ENCODE data around the gene A1CF.
"Not testable (repeated sequence)": the region's sequence is repeated elsewhere in the genome, so short reads cannot be mapped to it uniquely, and the experiment has no call there.

A1CF gene

DNA sequence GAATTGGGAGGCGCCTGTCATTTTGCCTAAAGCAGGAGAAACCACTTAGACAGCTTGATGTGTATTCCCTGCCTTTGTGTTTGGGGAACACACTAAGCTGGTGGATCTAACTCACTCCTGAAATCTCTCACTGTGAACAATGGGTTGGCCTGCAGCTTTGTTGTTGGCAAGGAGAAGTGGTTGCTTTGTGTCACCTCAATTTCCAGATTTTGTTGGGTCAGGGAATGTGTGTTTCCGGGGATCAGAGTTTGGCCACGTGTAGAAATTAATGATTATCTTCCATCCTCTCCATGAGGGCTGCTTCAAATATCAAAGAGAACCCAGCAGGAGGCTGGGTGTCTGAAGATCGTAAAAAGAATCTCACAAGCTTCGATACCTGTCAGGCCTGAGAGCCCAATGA, 27.8 kb downstream of the A1CF start:
- DNase-seq = no peak

DNA sequence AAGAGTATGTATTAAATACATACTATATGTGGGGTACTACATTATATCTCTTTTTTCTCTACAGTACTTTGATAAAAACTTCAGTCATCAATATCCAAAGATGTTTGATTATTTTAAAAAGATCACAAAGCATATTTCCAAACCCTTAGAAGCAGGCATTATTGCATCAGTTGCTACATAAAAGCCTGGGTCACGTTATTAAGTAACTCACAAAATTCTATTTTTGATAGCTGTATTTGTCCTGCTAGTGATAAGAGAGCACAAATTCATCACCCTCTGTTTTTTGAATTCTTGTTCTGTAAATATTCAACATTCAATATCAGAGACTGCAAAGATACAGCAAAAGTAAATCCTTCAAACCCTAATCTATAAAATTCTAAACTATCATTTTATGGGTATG, 30.0 kb downstream of the A1CF start:
- no peak for DNase-seq

GRCh38 chr10:50855015-50855414, 30.4 kb downstream of the A1CF start:
- no peak for DNase-seq

GRCh38 chr10:50853557-50853956, 31.9 kb downstream of the A1CF start:
- no peak for DNase-seq

DNA sequence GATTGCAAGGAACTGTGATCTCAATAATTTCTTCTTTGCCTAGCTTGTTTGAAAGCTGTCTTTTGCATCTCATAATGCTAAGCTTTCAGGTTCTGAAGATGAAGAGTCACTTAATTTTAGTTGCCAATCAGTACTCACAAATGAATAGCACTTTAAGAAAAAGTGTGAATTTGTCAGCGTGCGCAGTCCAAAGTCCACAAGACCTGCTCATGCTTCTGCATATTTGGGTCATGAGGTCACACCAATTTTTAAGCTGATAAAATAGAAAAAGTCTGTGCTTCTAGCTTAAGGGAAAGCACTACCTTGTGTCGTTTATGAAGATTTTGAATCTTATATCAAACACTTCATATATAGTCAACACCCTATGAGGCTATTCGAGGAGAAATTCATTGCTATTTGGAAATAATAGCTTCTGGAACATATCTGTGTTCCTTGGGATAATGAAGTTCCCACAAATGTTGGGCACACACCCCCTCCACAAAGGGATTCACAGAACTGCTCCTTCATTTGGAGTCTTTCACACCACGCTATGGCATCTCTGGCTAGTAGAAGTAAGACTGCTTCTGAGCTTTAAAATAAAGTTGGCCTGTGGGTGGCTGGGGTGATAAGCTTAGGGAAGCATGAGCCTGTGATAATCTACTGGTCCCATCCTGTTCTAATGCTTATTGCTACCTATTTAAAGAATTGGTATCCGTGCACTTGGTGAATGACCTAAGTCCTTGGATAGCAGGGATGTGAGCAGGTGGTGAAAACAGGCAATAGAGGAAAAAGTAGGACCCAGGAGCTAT, 33.3 kb downstream of the A1CF start:
- no peak for DNase-seq

- no peak for DNase-seq
Observed at GRCh38 chr10:50850578-50851230, 34.7 kb downstream of the A1CF start.

GRCh38 chr10:50846753-50847152, 38.7 kb downstream of the A1CF start:
- no peak for DNase-seq

- DNase-seq = no peak
Observed at GRCh38 chr10:50837095-50837494, 48.3 kb downstream of the A1CF start.

DNA sequence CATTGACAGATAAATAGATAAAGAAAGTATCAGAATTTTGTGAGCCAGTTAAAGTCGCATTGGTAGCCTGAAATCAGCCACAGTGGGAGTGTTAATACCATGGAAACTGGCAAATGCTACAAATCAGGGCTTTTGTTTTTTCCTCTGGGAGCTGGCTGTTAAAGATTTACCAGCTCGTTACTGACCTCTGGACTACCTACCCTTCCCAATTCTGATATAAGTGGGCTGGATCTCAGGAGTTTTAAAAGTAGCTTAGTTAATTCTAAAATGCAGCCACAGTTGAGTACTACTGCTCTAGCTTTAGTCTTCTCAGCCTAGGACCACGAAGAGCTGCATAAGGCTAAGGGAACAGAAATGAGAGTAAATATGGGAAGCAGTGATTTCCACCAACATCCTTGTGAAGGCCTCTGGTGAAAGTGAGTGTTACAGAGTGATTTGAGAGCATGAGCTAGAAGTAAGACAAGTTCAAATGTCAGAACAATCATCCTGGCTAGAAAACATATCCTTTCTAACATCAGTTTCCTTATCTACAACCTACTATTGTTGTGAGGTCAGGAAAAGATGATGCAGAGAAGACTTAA, 53.2 kb downstream of the A1CF start:
- DNase-seq = no peak

- no peak for DNase-seq
Observed at GRCh38 chr10:50830066-50830465, 55.4 kb downstream of the A1CF start.

DNA sequence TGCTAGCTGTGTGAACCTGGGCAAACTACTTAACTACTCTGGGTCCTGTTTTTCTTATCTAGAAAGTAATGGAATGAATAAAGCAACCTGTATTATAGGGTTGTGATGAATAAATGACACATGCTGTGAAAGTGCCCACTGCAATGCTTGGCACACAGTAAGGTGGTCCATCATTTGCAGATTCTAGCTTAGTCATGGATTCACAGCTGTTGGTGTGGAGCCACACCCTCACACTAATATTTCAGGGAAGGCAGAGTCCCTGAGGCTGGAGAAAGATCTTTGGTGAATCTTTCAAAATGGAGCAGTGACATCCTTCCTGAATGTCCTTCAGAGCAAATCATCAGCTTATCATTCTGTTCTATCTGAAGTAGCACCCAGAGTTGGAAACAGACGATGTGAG, 60.6 kb downstream of the A1CF start:
- no peak for DNase-seq

DNA sequence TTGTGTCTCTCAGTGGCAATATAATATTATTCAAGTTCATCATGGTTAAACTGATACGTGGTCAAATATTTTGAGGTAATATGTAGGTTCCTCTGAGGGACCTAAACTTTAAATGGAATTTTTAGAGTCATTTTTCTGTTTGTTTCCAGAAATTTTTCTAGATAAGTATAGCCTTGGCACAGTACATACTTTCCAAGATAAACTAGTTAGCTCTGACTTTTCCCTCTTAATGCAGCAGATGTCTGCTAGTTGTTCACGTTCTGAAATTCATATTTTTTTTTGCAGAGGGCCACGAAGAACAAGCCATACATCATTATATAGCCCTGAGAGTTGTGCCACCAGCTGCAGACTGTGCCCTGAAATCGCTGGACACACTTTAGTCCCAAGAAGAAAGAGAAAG, 61.6 kb downstream of the A1CF start:
- DNase-seq = no peak

DNA sequence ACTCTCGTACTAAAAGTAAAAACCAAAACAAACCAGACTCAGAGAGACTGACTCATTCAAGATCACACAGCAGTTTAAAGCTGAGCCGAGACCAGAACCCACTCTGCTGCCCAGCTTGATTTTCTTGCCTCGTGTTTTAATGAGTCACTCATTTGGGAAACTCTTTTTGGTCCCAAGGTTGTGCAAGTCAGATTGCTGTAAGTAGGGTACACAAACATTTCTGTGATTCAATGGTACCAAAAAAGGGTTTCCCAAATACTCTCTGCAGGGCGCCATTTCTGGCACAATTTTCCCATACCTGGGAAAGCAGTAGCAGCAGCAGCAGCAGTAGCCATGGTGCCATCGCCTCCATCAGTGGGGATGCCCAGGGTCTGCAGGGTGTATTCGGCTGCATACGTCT, 75.8 kb downstream of the A1CF start:
- DNase-seq = no peak

- DNase-seq = no peak
Observed at GRCh38 chr10:50807851-50808776, 77.3 kb downstream of the A1CF start.

GRCh38 chr10:50805981-50806622, 79.3 kb downstream of the A1CF start:
- DNase-seq = no peak

DNA sequence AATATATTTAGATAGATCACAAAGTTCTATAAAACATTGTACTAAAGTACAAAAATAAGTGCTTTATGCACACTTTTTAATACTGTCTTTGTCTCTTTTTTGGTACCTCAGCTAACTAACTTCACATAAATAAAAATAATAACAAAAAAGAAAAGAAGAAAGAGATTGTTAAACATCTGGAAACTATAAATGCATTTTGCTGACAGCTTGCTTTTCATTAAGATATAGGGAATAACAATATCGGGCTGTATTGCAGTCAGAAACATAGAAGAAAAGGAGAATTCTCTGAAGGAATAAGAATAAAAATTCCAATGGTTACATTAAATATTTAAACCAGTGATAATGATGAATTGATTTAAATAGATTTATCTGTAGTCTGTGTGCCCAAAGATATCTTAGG, 85.8 kb downstream of the A1CF start:
- DNase-seq = no peak

GRCh38 chr10:50798297-50798696, 87.1 kb downstream of the A1CF start:
- no peak for DNase-seq

DNA sequence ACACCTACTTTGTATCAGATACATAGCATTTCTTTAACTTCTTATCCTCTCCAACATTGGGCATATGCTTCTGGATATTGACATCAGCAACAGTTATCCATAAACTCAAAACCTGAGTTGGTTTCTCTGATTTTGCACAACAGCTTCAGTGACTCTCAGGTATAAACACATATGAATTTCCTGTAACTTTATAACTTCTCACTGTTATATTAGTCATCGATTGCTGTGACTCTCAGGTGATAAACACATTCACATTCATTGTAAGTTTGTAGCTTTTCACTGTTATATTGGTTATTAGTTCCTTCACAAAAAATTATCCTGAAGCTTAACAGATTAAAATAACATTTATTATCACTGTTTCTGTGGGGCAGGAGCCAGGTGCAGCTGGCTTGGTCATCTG, 88.7 kb downstream of the A1CF start:
- no peak for DNase-seq

DNA sequence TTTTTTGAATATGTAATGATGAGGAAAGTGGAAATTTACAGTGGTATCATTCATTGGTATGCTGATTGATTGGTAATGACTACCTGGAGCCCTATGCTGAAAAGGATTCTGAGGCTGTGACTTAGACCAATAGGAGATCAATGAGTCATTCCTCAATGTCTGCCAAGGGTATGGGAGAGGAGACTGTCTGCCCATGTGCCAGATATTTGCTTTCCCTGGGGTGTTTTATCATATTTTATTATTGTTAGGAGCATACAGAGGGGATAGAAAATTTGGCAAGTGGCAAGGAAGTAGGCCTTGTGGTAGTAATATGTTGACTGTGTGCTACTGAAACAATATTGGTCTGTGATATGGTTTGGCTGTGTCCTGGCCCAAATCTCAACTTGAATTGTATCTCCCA, 90.9 kb downstream of the A1CF start:
- DNase-seq = no peak

GRCh38 chr10:50788951-50789945, 96.2 kb downstream of the A1CF start:
- DNase-seq = no peak

DNA sequence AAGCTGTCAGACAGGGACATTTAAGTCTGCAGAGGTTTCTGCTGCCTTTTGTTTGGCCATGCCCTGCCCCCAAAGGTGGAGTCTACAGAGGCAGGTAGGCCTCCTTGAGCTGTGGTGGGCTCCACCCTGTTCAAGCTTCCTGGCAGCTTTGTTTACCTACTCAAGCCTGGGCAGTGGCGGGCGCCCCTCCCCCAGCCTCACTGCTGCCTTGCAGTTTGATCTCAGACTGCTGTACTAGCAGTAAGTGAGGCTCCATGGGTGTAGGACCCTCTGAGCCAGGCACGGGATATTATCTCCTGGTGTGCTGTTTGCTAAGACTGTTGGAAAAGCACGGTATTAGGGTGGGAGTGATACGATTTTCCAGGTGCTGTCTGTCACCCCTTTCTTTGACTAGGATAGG, 97.5 kb downstream of the A1CF start:
- DNase-seq = not testable (repeated sequence)
